Glutamatergic neuron (in vitro differentiated cells): ENCODE results near the gene C1orf232. TPM values are rescaled to one million over a fixed set of nuclear protein-coding genes. Genes with fewer than 3 reads are reported as not detected.

Experiments used
- DNase-seq: peaks from one replicate; pipeline ENCODE4 v3.0.0; 2022
- H3K27ac Mint-ChIP-seq: one replicate; pipeline ENCODE4 v1.8.0; 2020; ENCODE audit warnings: mild to moderate bottlenecking, mixed read lengths, inconsistent platforms; ENCODE audit not compliant: unreplicated experiment
- H3K27me3 Mint-ChIP-seq: one replicate; pipeline ENCODE4 v1.8.0; 2020; ENCODE audit warnings: mild to moderate bottlenecking, moderate library complexity, mixed read lengths, inconsistent platforms; ENCODE audit not compliant: unreplicated experiment
- H3K36me3 Mint-ChIP-seq: one replicate; pipeline ENCODE4 v1.8.0; 2020; ENCODE audit warnings: mild to moderate bottlenecking, mixed read lengths, inconsistent platforms; ENCODE audit not compliant: unreplicated experiment
- H3K4me1 Mint-ChIP-seq: one replicate; pipeline ENCODE4 v1.8.0; 2020; ENCODE audit warnings: mild to moderate bottlenecking, low read depth, mixed read lengths, inconsistent platforms; ENCODE audit not compliant: unreplicated experiment
- H3K4me3 Mint-ChIP-seq: one replicate; pipeline ENCODE4 v1.8.0; 2020; ENCODE audit warnings: mild to moderate bottlenecking, mixed read lengths, inconsistent platforms; ENCODE audit not compliant: unreplicated experiment
- H3K9me3 Mint-ChIP-seq: one replicate; pipeline ENCODE4 v1.8.0; 2020; ENCODE audit warnings: mild to moderate bottlenecking, moderate library complexity, mixed read lengths, inconsistent platforms; ENCODE audit not compliant: unreplicated experiment
- total RNA-seq: library from RNA; stranded (reverse); fragmentation: NEBNext Ultra II Directional; extraction: Animal tissue kit (Norgen Biotek cat#: 25700); gene quantifications from one replicate; pipeline ENCODE4 v1.2.1, GENCODE V29; 2021; ENCODE audit not compliant: unreplicated experiment
- TF ChIP-seq, protein P1 (sequence below): fragments of 200-600 bp; sonication (generic); IDR thresholded peaks from one replicate; pipeline ENCODE4 v1.5.0; 2021; ENCODE audit not compliant: partially characterized antibody, unreplicated experiment

The C1orf232 gene
- total RNA-seq, 1 donor from 2014 or later, result not detected

GRCh38 chr1:26162220-26162709 lies 6.5 kb downstream of the C1orf232 start:
- no peaks in the 10 kb centered on the region for H3K36me3 Mint-ChIP-seq
- DNase-seq, result no peak
- H3K27ac Mint-ChIP-seq, result peak overlapping the region; percentile 48
- peak overlapping the region; percentile 82 for H3K4me3 Mint-ChIP-seq
- H3K9me3 Mint-ChIP-seq, result peaks cover 4% of the 10 kb centered on the region
- H3K27me3 Mint-ChIP-seq, result peaks cover 11% of the 10 kb centered on the region
- H3K4me1 Mint-ChIP-seq, result peaks cover 17% of the 10 kb centered on the region
- TF ChIP-seq, protein P1, sequence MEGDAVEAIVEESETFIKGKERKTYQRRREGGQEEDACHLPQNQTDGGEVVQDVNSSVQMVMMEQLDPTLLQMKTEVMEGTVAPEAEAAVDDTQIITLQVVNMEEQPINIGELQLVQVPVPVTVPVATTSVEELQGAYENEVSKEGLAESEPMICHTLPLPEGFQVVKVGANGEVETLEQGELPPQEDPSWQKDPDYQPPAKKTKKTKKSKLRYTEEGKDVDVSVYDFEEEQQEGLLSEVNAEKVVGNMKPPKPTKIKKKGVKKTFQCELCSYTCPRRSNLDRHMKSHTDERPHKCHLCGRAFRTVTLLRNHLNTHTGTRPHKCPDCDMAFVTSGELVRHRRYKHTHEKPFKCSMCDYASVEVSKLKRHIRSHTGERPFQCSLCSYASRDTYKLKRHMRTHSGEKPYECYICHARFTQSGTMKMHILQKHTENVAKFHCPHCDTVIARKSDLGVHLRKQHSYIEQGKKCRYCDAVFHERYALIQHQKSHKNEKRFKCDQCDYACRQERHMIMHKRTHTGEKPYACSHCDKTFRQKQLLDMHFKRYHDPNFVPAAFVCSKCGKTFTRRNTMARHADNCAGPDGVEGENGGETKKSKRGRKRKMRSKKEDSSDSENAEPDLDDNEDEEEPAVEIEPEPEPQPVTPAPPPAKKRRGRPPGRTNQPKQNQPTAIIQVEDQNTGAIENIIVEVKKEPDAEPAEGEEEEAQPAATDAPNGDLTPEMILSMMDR, result no peak

- peaks cover 4% of the 10 kb centered on the region for H3K9me3 Mint-ChIP-seq
Measured at GRCh38 chr1:26161415-26162219, 7.1 kb downstream of the C1orf232 start.

GRCh38 chr1:26160527-26161414 lies 8.0 kb downstream of the C1orf232 start:
- no peak overlapping the region for H3K27ac Mint-ChIP-seq
- TF ChIP-seq, protein P1, result no peak
- H3K27me3 Mint-ChIP-seq, result peaks cover 7% of the 10 kb centered on the region
- H3K4me1 Mint-ChIP-seq, result peaks cover 20% of the 10 kb centered on the region
- peak overlapping the region; percentile 72 for H3K4me3 Mint-ChIP-seq
- H3K36me3 Mint-ChIP-seq, result no peaks in the 10 kb centered on the region
- peaks cover 4% of the 10 kb centered on the region for H3K9me3 Mint-ChIP-seq
- no peak for DNase-seq

More at GRCh38 chr1:26161415-26162219, 7.1 kb downstream of the C1orf232 start:
- DNase-seq, result peak; percentile 76
- Mint-ChIP-seq H3K36me3 (no peaks in the 10 kb centered on the region), H3K4me3 (peak overlapping the region; percentile 82), H3K4me1 (peaks cover 17% of the 10 kb centered on the region), H3K27me3 (peaks cover 7% of the 10 kb centered on the region), H3K27ac (peak overlapping the region; percentile 48)
- TF ChIP-seq, protein P1, result no peak

DNA sequence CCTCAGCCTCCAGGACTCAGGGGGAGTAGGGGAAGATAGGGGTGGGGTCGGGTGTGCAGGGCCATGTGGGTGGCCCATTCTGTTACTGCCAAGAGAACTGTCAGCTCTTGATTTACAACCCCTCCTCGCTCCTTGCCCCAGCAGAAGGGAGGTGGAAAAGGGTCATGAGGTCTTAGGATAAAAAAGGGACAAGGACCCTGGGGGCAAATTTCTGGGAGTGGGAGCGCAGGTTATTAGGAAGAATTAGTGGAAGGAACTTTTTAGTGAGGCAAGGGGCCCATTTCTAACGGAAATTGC lies 9.1 kb downstream of the C1orf232 start:
- Mint-ChIP-seq H3K4me3 (peak overlapping the region; percentile 38), H3K27ac (no peak overlapping the region), H3K4me1 (peaks cover 13% of the 10 kb centered on the region), H3K36me3 (no peaks in the 10 kb centered on the region), H3K9me3 (peaks cover 4% of the 10 kb centered on the region), H3K27me3 (peaks cover 10% of the 10 kb centered on the region)
- no peak for DNase-seq
- TF ChIP-seq, protein P1, result no peak
